Upper lobe of right lung (tissue), 1 donor: Measurements from ENCODE around the gene CDX1. TPM values are rescaled to one million over a fixed set of nuclear protein-coding genes. Genes with fewer than 3 reads are reported as not detected.

ENCODE experiments used
- ATAC-seq: fragments of 200-7000 bp; cut with Tn5 transposase; one replicate; pipeline ENCODE4 v1.9.1; 2020; ENCODE audit warnings: mild to moderate bottlenecking, moderate library complexity
- DNase-seq: peaks from one replicate; pipeline ENCODE4 v3.0.0-alpha.2; 2020
- H3K27ac ChIP-seq: fragments of 200-600 bp; one replicate; pipeline ENCODE4 v1.8.0; 2022
- H3K27me3 ChIP-seq: fragments of 200-600 bp; one replicate; pipeline ENCODE4 v1.8.0; 2022; ENCODE audit warnings: mild to moderate bottlenecking
- H3K36me3 ChIP-seq: fragments of 200-600 bp; one replicate; pipeline ENCODE4 v1.8.0; 2022
- H3K4me1 ChIP-seq: fragments of 200-600 bp; one replicate; pipeline ENCODE4 v1.8.0; 2022
- H3K4me3 ChIP-seq: fragments of 200-600 bp; one replicate; pipeline ENCODE4 v1.8.0; 2022; ENCODE audit warnings: mild to moderate bottlenecking
- H3K9me3 ChIP-seq: fragments of 200-600 bp; one replicate; pipeline ENCODE4 v1.8.0; 2022
- intact Hi-C: fragments of 100-400 bp; cut with DNase I; formaldehyde crosslinking; loops from one replicate; pipeline ENCODE4 v1.11.0; 2022
- total RNA-seq: library from RNA; stranded (reverse); fragmentation: NEBNext Ultra II Directional; extraction: Animal tissue kit (Norgen Biotek cat#: 25700); gene quantifications from one replicate; pipeline ENCODE4 v1.2.1, GENCODE V29; 2021
- TF ChIP-seq, protein P1 (sequence below): fragments of 200-600 bp; IDR thresholded peaks from one replicate; pipeline ENCODE4 v1.8.0; 2022; ENCODE audit warnings: antibody characterized with exemption
- donor health status: DM: no; HTN: yes; CAD: no; lungs with severe emphysema.

CDX1 gene
- total RNA-seq, 1 donor from 2014 or later, result not detected

- intact Hi-C loops, result no loop called here
- Histone ChIP-seq H3K9me3 (no peaks in the 10 kb centered on the region), H3K4me3 (no peak overlapping the region), H3K4me1 (no peaks in the 10 kb centered on the region), H3K36me3 (no peaks in the 10 kb centered on the region), H3K27me3 (peaks cover 22% of the 10 kb centered on the region), H3K27ac (no peak overlapping the region)
- TF ChIP-seq, protein P1, sequence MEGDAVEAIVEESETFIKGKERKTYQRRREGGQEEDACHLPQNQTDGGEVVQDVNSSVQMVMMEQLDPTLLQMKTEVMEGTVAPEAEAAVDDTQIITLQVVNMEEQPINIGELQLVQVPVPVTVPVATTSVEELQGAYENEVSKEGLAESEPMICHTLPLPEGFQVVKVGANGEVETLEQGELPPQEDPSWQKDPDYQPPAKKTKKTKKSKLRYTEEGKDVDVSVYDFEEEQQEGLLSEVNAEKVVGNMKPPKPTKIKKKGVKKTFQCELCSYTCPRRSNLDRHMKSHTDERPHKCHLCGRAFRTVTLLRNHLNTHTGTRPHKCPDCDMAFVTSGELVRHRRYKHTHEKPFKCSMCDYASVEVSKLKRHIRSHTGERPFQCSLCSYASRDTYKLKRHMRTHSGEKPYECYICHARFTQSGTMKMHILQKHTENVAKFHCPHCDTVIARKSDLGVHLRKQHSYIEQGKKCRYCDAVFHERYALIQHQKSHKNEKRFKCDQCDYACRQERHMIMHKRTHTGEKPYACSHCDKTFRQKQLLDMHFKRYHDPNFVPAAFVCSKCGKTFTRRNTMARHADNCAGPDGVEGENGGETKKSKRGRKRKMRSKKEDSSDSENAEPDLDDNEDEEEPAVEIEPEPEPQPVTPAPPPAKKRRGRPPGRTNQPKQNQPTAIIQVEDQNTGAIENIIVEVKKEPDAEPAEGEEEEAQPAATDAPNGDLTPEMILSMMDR, result no peak
- no peak for DNase-seq
- no peak for ATAC-seq
Observed at GRCh38 chr5:150188146-150188842, 21.7 kb downstream of the CDX1 start.

DNA sequence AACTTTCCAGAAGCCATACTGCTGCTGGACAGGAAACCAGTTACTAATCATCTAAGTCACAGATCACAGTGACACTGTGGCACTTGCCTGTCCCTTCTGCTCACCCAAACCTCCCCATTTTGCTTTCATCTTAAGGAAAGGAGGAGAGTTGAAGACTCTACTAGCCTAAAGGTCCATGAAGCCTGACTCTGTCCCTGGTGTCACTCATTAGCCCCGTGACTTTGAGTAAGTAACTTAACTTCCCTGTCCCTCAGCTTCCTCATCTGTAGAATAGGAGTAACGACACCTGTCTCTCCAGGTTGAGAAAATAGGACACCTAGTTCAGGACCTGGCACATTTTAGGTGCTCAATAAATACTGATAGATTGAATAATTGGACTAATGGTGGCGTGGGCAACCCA, 22.7 kb downstream of the CDX1 start:
- no peaks in the 10 kb centered on the region for H3K9me3 ChIP-seq
- intact Hi-C loops, result no loop called here
- TF ChIP-seq, protein P1, result no peak
- H3K27me3 ChIP-seq, result peaks cover 22% of the 10 kb centered on the region
- H3K36me3 ChIP-seq, result no peaks in the 10 kb centered on the region
- DNase-seq (no peak), ATAC-seq (no peak)
- no peaks in the 10 kb centered on the region for H3K4me1 ChIP-seq
- H3K27ac ChIP-seq, result no peak overlapping the region
- H3K4me3 ChIP-seq, result no peak overlapping the region

DNA sequence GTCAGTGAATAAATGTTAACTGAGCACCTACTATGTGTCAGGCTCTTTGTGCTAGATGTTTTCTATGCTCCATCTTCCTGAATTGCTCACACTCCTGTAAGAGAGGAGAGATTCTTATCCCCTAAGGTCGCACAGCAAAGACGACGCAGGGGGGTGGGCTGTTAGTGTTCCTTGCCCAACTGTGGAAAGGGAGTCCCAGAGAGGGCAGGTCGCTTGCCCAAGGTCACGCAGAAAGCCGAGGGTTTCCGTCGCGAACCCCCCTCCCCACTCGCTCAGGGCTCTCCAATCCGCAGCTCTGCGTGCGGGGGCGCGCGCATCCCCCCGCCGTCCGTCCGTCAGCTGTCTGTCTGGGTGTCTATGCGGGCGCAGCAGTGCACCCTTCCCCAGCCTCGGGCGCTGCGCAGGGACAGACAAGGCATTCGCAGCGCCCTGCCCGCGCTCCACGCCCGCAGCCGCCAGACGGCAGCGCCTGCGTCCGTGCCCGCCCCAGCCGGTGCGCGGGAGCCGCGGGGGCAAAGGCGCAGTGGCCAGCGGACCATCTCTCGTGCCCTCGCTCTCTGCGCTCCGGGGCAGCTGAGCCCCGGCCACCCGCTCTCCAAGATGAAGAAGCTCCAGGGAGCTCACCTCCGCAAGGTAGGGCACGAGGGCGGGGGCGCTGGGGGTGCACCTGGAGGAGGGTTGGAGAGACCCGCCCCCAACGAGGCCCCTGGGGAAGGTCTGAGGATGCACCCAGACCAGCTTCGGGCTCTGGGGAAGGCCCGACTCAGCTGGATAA, 23.3 kb downstream of the CDX1 start, which contains the start of gene SLC6A7:
SLC6A7 (plus strand) TSS at position 335 of the 775 bp plus-strand sequence; CDS start at position 601, 266 bp downstream.
- DNase-seq, result no peak
- H3K4me3 ChIP-seq, result no peak within 1 kb of the TSS

GRCh38 chr5:150190503-150190979, 24.0 kb downstream of the CDX1 start:
- ATAC-seq, result no peak
- H3K36me3 ChIP-seq, result no peaks in the 10 kb centered on the region
- H3K9me3 ChIP-seq, result no peaks in the 10 kb centered on the region
- intact Hi-C loops, result no loop called here
- peaks cover 22% of the 10 kb centered on the region for H3K27me3 ChIP-seq
- TF ChIP-seq, protein P1, result no peak
- H3K4me1 ChIP-seq, result no peaks in the 10 kb centered on the region
- no peak overlapping the region for H3K27ac ChIP-seq
- no peak overlapping the region for H3K4me3 ChIP-seq
- DNase-seq, result no peak

More for the DNA sequence above, 23.3 kb downstream of the CDX1 start, which contains the start of gene SLC6A7:
- Histone ChIP-seq H3K4me1 (no peaks in the 10 kb centered on the region), H3K27ac (no peak within 1 kb of the TSS), H3K36me3 (no peaks in the 10 kb centered on the region), H3K9me3 (no peaks in the 10 kb centered on the region), H3K27me3 (peaks cover 22% of the 10 kb centered on the region)
- intact Hi-C loops, result no loop called here
- TF ChIP-seq, protein P1, result no peak
- ATAC-seq, result no peak

DNA sequence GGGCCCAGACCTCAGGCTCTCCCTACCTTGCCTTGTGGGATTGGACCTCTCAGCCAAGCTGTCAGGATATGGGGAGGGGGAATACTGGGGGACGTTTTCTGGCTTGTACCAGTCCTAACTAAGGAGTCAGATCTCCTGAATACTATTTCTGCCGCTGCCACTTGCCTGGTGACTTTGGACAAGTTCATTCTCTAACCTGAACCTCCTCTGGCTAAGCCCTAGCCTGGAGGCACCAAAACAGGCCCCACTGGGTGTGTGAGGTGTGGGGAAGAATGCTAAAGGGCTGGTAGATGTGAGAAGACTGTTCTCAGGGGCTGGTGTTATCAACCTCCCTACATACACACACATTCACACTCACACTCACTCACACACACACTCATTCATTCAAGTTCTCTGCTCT, 24.4 kb downstream of the CDX1 start:
- Histone ChIP-seq H3K27me3 (peaks cover 22% of the 10 kb centered on the region), H3K9me3 (no peaks in the 10 kb centered on the region), H3K4me1 (no peaks in the 10 kb centered on the region), H3K36me3 (no peaks in the 10 kb centered on the region), H3K4me3 (no peak overlapping the region), H3K27ac (no peak overlapping the region)
- DNase-seq, result no peak
- TF ChIP-seq, protein P1, result no peak
- intact Hi-C loops, result no loop called here
- no peak for ATAC-seq
